GM19438 (cell line): ENCODE data around the gene FRG1.
A peak's percentile ranks its signal among the peaks of the same experiment; 100 is the strongest.
"Not testable (repeated sequence)": the region's sequence is repeated elsewhere in the genome, so short reads cannot be mapped to it uniquely, and the experiment has no call there.

Experiments
- ATAC-seq: cut with Tn5 transposase; IDR thresholded peaks from one replicate; pipeline ENCODE4 v1.9.1; 2021; ENCODE audit warnings: low read depth; ENCODE audit not compliant: unreplicated experiment

FRG1 gene

DNA sequence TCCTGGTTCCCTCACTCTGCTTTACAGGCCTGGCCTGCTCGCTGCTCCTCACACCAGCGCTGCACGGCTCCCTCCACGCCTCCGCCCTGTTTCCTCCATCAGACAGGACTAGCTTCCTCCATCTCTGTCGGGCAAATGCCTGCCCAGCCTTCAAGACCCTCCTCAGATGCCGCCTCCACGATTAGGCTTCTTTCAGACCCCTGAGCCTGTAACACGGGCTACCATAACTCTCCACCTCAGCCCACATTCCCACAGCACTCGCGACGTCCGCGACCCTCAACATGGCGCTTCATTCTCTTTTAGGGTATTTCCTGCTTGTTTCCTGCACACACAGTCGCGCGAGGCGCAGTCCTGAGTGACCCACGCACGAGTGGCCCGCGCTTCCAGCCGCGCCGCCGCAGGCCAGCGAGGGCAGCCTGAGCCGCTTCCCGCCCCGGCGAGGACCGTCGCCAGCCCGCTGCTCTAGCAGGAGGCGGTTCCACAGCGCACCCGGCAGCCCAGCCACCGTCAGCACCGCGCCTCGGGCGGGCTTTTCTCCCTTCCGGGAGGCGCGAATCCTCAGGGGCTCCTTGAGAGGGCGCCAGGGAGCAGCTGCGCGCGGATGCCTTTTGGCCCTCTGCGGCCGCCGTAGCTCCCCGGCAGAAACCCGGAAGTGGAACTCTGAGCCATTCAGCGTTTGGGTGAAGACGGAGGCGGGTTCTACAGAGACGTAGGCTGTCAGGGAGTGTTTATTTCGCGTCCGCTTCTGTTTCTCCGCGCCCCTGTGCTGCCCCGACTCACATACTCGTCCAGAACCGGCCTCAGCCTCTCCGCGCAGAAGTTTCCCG lies at the start of gene FRG1:
Gene FRG1, plus strand, starts transcription at position 695 of the 827 bp plus-strand sequence. CDS start 138 bp downstream, outside the sequence.
- peak; percentile 99 for ATAC-seq

DNA sequence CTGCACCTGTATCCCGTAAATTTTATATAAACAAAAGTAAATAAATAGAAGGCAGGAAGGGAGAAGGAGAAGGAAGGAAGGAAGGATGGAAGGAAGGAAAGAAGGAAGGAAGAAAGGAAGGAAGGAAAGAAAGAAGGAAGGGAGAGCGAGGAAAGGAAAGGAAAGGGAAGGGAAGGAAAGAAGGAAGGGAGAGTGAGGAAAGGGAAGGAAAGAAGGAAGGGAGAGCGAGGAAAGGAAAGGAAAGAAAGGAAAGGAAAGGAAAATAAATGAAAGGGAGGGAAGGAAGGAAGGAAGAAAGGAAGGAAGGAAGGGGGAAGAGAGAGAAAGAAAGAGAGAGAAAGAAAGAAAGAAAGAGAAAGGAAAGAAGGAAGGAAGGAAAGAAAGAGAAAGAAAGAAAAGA lies 43.0 kb upstream of the FRG1 start:
- no peak for ATAC-seq

DNA sequence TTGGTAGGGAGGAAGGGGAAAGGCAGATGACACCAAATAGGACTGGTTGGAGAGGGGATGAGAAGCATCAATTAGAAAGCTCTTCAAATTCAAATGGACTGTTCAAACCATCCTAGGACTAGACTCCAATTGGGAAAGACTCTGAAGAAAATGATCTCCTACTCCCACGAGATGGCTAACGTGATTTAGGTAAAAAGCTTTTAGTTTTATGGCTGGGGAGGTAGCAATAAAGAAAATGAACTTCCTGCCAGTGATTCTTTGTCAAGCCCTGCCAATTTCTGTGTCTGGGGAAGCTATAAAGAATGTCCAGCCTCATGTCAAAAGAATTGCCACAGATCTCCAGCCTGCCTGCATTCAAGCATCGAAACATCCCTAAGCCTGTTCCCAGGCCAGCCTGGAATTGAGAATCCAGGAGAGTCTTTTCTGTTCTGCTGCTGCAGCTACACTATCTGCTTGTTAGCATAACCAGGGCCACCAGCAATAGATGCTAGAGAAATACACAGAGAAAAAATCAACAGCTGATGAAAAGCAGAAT lies 41.1 kb upstream of the FRG1 start:
- ATAC-seq: not testable (repeated sequence)

DNA sequence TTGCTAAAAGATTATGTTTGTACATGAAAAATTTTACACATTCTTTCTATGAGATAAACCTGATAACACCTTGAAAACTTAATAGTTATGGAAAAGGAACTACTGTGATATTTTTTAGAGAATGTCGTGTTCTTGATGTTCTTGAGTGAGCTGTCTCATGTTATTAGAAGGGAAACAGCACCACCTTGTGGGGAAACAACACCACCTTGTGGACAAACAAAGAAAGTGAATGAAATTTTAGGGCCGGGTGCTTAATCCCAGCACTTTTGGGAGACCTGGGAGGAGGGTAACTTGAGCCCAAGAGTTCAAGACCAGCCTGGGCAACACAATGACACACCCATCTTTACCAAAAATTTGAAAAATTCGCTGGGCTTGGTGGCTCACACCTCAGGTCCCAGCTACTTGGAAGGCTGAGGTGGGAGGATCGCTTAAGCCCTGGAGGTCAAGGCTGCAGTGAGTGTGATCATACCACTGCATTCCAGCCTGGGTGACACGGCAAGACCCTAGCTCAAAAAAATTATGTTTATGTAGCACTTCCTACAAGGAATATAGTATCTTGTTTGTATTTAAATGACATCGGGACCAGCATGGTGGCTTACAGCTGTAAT lies 36.1 kb upstream of the FRG1 start:
- not testable (repeated sequence) for ATAC-seq

DNA sequence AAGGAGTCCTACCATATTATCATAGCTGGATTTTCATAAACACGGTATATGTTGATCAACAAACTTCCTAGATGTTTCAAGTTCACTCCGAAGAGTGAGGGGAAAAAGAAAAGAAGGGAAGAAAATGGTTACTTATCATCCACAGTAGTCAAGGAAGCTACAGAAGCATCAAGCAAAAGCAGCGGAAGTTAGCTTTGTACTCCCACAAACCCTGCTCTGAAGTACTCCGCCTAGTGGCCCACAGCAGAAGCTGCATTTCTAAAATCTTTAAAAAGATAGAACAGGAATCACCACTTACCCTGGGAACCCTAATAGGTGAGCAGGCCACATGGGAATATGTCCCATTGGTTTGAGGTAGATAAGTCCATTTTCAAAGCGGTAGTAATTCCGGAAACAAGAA lies 28.5 kb upstream of the FRG1 start:
- no peak for ATAC-seq

DNA sequence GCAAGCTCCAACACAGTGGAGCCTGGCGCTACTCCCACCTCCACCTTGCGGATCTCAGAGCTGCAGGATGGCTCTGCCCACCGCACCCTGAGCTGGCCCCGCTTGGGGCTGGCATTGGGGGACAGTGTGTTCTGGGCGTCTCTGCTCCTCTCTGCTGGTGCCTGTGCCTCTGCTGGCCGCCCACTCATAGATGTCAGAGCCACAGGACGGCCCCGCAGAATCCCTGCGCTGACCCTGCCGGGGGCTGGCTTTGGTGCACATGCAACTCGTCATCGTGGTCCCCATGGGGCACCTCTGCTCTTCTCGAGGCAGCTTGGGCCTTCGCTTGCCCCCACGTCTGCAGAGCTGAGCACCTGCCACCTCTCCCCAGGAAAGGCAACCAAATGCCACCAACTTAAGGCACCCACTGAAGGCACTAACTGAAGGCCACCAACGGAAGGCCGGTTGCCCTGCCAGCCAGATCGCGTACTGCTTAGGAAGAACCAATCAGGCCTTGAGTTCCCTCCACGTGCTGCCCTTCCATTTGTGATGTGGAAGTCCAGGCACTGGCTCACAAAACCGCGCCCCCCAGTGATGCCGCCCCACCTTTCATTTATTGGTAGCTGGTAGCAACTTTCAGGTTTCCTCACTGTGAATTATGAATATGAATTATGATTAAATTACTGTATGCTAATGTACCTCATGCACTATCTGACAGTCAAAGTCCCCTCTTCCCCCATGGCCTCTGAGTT lies 23.3 kb upstream of the FRG1 start:
- ATAC-seq: no peak

DNA sequence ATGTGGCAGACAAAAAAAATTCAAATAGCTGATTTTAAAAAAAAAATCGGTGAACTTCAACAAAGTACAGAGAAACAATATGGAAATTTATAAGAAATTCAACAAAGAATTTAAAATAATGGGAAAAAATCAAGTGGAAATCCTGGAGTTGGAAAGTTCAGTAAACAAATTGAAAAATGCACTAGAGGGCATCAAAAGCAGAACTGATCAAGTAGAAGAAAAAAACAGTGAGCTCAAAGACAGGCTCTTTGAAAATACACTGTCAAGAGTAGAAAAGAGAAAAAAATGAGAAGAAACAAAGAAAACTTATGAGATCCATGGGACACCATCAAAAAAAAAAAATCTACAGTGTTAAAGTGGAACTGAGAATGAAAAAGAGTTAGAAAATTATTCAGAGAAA lies 19.6 kb upstream of the FRG1 start:
- ATAC-seq: no peak

DNA sequence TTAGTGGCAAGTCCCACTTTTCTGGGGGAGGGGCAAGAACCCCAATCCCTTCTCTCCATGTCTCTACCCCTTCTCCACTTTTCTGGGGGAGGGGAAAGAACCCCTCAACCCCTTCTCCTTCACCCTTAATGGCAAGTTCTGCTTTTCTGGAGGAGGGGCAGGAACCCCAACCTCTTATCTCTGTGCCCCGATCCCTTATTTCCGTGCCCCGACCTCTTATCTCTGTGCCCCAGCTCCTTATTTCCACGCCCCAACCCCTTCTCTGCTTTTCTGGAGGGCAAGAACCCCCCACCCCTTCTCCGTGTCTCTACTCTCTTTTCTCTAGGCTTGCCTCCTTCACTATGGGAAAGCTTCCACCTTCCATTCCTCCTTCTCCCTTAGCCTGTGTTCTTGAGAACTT lies 13.9 kb upstream of the FRG1 start:
- ATAC-seq: not testable (repeated sequence)

DNA sequence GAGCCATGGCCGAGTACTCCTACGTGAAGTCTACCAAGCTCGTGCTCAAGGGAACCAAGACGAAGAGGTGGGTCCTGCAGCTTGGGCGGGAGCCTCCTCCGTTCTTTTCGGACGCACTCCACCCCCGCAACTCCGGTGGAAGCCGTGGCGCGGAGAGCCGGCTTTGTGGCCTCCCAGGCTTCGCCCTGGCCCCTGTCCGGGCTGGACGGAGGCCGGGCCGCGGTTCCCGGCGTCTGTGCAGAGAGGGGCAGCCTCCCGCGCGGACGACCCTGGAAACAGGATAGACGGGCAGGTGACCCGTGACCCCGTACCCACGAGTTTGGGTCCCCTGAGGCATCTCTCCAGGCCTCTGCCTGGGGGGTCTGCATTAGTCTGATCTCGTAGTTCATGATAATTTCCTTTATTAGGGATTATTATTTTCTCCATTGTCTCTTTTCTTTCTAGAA lies 356 bp downstream of the FRG1 start:
- ATAC-seq: peak; percentile 42

DNA sequence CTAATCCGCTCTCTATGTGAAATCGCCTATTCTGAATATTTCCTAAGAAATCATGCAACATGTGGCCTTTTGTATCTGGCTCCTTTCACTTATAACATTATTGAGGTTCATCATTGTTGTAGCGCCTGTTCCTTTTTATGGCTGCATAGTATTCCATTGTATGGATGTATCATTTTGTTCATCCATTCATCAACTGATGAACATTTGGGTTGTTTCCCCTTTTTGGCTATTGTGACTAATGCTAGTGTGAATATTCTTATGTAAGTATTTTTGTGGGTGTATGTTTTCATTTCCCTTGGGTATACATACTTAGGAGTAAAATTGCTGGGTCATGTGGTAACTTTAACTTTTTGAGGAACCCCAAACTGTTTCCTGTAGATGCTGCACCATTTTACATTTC lies 1.7 kb downstream of the FRG1 start:
- ATAC-seq: not testable (repeated sequence)

DNA sequence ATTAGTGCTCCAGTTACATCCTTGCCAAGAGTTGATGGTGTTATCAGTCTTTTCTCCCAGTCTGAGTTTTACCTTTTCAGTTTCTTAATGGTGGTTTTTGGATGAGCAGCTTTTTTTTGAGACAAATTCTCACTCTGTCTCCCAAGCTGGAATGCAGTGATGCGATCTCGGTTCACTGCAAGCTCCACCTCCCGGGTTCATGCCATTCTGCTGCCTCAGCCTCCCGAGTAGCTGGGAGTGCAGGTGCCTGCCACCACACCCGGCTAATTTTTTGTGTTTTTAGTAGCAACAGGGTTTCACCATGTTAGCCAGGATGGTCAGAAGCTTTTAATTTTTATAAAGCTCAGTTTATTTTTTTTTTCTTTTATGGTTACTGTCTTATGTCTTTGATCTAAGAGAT lies 3.4 kb downstream of the FRG1 start:
- not testable (repeated sequence) for ATAC-seq

DNA sequence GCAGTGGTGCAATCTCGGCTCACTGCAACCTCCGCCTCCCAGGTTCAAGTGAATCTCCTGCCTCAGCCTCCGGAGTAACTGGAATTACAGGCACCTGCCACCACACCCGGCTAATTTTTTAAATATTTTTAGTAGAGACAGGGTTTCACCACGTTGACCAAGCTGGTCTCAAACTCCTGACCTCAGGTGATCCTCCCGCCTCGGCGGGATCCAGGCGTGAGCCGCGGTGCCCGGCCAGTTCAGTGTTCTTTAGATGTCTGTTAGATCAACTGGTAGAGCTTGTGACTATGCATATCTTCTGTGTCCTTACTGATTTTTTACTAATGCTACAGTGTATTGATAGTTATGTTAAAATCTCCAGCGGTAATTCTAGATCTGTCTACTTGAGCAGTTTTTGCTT lies 6.2 kb downstream of the FRG1 start:
- ATAC-seq: not testable (repeated sequence)

DNA sequence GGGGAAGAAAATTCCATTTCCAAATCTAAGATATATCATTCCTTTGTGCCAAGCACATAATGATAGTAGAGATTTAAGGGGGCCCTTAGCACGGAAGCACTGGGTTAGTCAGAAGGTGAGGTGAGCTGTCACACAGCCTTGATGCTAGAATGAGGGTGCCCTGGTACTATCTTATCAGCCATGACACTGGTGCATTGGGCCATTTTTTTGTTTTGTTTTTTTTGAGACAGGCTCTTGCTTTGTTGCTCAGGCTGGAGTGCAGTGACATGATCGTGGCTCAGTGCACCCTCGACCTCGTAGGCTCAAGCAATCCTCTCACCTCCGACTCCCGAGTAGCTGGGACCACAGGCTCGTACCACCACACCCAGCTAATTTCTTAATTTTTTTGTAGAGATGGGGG lies 7.8 kb downstream of the FRG1 start:
- ATAC-seq: not testable (repeated sequence)

DNA sequence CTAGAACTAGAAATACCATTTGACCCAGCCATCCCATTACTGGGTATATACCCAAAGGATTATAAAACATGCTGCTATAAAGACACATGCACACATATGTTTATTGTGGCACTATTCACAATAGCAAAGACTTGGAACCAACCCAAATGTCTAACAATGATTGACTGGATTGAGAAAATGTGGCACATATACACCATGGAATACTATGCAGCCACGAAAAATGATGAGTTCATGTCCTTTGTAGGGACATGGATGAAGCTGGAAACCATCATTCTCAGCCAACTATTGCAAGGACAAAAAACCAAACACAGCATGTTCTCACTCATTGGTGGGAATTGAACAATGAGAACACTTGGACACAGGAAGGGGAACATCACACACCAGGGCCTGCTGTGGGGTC lies 28.6 kb downstream of the FRG1 start:
- ATAC-seq: not testable (repeated sequence)

DNA sequence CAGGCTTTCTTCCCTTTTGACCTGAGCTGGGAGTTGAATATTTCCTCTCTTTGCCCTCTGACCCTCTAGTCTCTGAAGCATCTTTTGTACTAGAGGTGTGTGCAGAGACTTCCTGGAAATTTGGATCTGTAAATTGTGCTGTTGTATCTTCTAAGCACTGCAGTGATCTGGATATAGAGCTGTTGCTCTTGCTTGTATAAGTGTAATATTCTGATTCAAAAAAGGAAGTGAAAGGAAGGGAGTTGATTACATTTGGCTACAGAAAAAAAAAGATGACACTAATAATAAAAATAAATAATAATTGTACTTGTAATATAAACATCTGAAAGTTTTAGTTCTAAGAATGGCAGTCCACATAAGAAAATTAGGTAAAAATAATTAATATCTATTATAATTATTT lies 33.0 kb downstream of the FRG1 start:
- no peak for ATAC-seq

DNA sequence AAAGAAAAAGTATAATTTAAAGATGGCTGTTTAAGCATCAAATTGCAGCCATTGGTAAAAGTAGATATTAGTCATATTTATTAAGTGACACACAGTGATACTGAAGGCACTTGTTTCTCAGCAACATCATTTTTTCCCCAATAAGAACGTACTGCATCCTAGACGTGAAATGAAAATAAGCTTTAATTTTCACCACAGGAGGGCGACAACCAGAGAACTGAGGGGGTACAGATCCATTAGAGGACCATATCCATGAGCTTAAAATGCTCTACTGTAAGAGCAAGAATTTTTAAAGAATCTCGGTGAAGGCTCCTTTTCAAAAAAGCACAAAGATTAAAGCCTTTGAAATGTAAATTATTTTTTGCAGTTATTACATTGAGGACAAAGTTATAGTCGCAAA lies 33.4 kb downstream of the FRG1 start:
- ATAC-seq: no peak

DNA sequence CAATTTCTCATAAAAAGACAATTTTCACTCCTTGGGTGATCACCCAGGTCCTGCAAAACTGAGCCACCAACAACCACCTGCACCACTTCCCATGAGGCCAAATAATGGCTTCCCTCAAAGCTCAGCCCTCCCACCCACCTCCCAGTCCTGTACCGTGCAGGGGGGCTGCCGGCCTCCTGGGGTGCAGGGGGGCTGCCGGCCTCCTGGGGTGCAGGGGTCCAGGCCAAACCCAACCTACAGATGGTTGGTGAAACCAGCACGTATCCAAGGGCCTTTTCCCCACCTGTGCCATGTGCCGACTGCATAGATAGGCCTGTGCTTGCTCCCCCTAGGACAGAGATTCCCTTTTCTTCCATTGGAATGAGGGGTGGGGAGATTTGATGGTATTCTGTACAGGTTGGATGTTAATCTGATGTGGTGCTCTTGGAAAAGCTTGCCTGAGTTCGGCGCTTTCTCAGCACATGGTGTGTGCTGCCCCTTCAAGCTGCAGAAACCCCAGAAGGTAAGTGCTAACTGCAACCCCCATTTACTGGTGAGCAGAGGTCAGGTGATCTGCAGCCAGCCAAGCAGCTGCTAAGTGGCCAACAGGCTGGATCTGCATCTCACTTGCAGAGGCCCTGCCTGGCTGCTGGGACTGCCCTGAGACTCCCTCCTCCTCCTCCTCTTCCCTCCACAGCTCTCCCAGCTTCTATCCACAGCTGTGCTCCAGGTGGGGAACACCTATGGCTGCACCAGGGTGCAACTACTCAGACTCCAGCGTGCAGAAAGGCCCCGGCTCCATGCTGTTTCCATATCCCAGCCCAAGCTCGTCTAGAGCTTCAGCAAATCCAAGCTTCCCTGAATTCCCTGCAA lies 38.8 kb downstream of the FRG1 start:
- ATAC-seq: no peak

DNA sequence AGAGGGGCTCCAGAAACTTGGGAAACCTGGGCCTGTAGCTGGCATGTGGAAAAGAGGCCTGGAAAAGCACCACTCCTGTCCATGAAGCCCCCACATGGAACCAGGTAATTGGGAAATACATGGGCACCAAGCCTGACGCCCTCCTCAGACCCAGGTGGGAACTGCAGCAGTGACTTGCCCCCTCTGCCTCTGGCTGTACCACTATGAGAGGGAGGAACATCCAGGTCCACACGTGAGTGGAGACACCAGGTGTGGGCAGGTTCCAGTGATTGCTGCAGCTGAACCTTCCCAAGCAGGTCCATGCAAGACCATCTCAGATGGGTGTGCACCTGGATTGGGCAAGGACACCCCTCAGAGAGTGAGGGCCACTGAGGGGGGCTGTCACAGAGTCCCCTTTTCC lies 39.6 kb downstream of the FRG1 start:
- not testable (repeated sequence) for ATAC-seq

DNA sequence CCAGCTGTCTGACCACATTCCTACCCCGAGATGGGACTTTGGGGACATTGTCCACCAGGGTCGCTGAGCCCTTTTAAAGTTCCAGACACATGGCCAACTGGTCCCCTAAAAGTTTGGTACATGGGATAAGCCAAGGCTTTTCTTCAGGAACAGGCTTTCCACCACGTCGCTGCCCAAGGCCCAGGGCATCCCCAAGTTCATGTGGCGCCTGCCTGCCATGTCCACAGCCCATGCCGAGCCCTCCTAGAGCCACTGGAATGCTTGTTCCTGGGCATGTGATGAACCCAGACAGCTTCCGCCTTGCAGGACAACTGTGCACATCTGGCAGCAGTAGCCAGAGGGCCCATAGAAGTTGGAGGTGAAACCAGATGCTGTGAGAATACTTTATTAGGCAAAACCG lies 41.3 kb downstream of the FRG1 start:
- ATAC-seq: no peak

DNA sequence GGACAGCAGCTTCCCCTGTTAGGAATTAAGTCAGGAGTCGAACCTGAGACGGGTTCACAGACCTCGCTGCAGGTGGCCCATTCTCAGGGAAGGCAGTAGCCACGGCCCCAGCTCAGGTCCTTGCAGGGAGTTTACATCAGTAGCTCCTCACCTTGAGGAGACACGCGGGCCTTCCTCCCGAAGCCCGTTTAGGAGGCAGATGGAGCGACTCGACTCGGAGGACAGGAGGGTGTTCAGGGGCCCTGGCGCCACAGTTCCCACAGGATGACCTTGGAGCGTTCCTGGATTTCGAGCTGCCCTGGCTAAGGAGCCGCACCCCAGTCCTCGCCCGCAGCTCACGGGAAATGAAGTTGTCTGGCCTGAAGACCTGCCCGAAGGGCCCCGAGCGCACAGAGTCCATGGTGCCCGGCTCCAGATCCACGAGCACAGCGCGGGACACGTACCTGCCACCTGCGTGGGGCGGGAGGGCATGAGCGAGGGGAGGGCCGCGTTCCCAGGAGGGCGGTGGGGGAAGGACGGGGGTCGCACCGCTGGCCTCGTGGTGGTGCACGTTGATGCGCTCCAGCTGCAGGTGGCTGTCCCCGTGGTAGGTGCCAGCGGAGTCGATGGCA lies 43.3 kb downstream of the FRG1 start:
- ATAC-seq: not testable (repeated sequence)
